ENCODE data around the gene LINC01488. TPM values are rescaled to one million over a fixed set of nuclear protein-coding genes. Genes with fewer than 3 reads are reported as not detected.

Gene LINC01488
- total RNA-seq, 1 donor from 2014 or later, result not detected

DNA sequence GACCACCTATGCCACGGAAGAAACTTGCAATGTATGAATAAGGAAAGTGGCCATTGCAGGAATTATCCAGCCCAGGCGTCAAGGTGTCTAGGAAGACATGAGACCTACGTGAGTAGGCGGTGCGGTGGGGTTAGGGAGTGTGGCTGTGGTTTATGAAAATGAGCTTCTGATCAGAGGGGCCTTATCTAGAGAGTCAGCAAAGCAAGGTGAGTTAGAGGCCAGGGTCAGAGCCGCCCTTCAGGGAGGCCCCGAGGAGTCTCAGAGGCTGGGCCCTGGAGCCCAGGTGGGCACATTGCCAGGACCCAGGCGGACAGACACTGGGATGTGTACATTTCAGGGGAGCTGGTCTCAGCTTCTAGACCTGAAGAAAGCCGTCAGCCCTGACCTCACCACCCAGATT, 13.8 kb upstream of the LINC01488 start:
- Histone ChIP-seq H3K27me3 (no peaks in the 10 kb centered on the region), H3K4me1 (peaks cover 4 to 13% of the 10 kb centered on the region in 2 donors), H3K36me3 (no peaks in the 10 kb centered on the region), H3K4me3 (no peak overlapping the region), H3K9me3 (no peaks in the 10 kb centered on the region), H3K27ac (no peak overlapping the region)
- intact Hi-C loops (cut with DNase I), result no loop called here
- DNase-seq (ENCODE audit: low spot score in 2 of 2), result no peak
- TF ChIP-seq, protein P1, sequence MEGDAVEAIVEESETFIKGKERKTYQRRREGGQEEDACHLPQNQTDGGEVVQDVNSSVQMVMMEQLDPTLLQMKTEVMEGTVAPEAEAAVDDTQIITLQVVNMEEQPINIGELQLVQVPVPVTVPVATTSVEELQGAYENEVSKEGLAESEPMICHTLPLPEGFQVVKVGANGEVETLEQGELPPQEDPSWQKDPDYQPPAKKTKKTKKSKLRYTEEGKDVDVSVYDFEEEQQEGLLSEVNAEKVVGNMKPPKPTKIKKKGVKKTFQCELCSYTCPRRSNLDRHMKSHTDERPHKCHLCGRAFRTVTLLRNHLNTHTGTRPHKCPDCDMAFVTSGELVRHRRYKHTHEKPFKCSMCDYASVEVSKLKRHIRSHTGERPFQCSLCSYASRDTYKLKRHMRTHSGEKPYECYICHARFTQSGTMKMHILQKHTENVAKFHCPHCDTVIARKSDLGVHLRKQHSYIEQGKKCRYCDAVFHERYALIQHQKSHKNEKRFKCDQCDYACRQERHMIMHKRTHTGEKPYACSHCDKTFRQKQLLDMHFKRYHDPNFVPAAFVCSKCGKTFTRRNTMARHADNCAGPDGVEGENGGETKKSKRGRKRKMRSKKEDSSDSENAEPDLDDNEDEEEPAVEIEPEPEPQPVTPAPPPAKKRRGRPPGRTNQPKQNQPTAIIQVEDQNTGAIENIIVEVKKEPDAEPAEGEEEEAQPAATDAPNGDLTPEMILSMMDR (IDR thresholded peaks at IDR 0.05), result no peak

DNA sequence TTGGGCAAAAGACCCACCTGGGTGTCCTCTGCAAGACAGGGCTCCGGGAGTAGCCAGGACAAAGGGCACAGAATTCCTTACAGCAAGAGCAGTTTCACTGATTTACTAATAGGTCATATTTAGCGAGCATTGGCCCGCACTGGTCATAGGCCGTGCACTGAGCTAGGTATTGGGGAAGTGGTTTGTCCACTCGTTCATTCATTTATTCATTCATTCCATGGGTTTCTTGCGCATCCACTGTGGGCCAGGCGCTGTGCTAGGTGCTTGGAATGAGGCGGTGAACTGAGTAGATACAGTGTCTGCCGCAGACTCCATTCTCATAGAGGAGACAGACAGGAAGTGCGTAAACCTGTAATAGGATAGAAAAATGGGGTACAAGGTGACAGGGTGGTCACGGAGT, 13.2 kb upstream of the LINC01488 start:
- intact Hi-C loops (cut with DNase I), result no loop called here
- no peak for DNase-seq (ENCODE audit: low spot score in 2 of 2)
- H3K9me3 ChIP-seq, result no peaks in the 10 kb centered on the region

DNA sequence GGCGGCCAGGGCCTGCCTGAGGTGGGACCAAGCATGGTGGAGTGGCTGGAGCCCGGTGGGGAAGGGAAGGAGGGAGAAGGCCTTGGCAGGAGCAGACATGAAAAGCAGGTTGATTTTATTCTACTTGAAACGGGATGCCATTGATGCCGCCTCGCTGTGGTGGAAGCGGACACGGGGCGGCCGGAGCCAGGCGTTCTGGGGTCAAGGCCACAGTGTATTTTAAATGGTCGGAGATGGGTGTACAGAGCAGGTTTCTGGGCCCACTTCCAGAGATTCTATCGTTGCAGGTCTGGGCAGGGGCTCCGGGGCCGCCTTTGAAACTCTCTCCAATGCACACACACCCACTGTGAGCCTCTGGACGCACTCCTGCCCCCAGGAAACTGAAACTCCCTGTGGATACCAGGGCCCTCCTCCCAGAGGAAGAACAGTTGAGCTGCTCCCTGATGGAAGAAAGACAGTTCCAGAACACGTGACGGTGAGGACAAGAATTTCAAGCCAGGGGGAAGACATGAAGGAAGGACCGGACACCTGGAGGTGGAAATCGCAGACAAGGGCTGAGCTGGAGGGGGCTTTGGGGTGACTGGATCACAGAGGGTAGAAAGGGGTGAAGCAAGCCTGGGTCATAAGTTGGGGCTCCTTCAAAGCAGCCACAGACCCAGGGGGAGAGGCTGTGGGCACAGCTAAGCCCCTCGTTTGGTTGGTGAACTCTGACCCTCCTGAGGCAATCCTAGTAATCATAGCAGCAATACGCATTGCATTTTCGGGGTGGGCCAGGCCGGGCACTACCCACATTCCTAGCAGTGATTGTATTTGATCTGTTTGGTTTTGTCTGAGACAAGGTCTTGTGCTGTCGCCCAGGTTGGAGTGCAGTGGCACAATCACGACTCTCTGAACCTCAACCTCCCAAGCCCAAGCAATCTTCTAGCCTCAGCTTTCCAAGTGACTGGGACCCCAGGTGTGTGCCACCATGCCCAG, 12.3 kb upstream of the LINC01488 start:
- no peaks in the 10 kb centered on the region for H3K4me1 ChIP-seq
- no peak overlapping the region for H3K4me3 ChIP-seq
- H3K9me3 ChIP-seq, result no peaks in the 10 kb centered on the region
- TF ChIP-seq, protein P1 (IDR thresholded peaks at IDR 0.05), result no peak
- no peak overlapping the region for H3K27ac ChIP-seq
- DNase-seq (ENCODE audit: low spot score in 2 of 2), result no peak
- no peaks in the 10 kb centered on the region for H3K27me3 ChIP-seq
- intact Hi-C loops (cut with DNase I), result no loop called here
- no peaks in the 10 kb centered on the region for H3K36me3 ChIP-seq

More for the DNA sequence above, 13.2 kb upstream of the LINC01488 start:
- no peaks in the 10 kb centered on the region for H3K27me3 ChIP-seq
- no peaks in the 10 kb centered on the region for H3K36me3 ChIP-seq
- no peak overlapping the region for H3K4me3 ChIP-seq
- TF ChIP-seq, protein P1 (IDR thresholded peaks at IDR 0.05), result no peak
- H3K27ac ChIP-seq, result no peak overlapping the region
- H3K4me1 ChIP-seq, result peaks cover 4 to 9% of the 10 kb centered on the region in 2 donors

DNA sequence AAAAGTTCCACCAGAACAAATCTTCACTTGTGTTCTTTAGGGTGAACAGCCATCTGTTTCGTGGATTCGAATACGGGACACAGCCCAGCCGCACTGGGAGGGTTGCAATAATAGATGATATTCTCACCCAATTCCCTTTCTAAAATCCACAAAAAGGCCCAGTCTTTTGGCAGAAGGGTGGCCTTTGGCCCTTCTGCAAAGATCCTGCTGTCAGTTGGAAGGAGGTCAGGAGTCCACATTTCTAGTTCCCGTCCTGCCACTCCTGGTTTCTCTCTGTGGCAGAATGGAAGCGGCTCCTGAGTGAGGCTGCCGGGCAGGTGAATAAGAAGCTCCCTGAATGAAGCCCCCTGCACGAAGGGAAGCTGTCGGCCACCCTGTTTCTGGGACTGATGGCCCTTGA, 11.2 kb upstream of the LINC01488 start:
- H3K9me3 ChIP-seq, result no peaks in the 10 kb centered on the region
- intact Hi-C loops (cut with DNase I), result no loop called here
- DNase-seq (ENCODE audit: low spot score in 2 of 2), result no peak
- H3K4me1 ChIP-seq, result no peaks in the 10 kb centered on the region
- H3K36me3 ChIP-seq, result no peaks in the 10 kb centered on the region
- H3K27ac ChIP-seq, result no peak overlapping the region
- TF ChIP-seq, protein P1 (IDR thresholded peaks at IDR 0.05), result no peak
- H3K4me3 ChIP-seq, result no peak overlapping the region
- H3K27me3 ChIP-seq, result no peaks in the 10 kb centered on the region

DNA sequence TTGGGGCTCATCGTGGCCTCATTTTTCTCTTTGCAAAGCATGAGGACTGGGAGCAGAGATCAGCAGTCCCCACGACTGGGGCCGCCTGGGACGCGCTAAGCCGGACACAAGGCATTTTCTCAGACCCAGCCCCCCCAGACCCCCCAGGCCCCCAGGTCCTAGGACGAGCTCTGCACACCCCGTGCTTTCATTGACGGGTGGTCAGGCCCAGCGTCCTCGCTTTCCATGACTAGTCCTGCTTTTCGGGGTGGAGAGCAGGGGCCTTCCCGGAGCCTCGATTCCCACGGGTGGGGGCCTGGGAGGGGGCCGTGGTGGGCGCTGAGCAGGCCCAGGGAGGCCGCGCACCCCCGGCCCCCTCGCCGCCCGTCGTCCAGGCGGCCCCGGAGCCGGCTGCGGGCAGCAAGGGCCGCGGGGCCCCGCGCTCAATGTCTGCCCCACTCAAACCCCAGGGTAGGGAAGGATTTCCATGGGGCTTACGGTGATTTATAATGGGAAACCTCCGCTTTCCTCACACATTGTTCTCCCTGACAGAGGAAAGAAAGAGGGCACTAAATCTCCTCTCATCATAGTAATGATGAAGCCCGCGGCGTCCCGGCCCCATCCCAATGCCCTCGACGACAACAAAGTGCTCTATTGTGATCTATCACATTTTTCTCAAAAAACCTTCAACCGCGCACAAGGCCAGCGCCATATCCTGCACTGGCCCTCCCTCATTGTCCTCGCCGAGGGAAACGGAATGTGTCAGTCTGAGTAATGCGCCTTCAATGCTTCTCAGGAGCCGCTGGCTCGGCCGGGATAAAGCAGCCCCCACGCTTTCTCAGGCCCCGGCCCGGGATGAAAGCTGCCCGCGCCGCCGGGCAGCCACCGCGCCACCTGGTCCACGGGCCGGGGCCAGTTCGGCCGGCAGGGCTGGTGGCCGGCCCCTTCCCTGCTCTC, 10.4 kb upstream of the LINC01488 start:
- no peak for DNase-seq (ENCODE audit: low spot score in 2 of 2)
- intact Hi-C loops (cut with DNase I), result no loop called here
- no peak overlapping the region for H3K27ac ChIP-seq
- H3K4me3 ChIP-seq, result no peak overlapping the region
- TF ChIP-seq, protein P1 (IDR thresholded peaks at IDR 0.05), result no peak
- H3K9me3 ChIP-seq, result no peaks in the 10 kb centered on the region
- no peaks in the 10 kb centered on the region for H3K27me3 ChIP-seq
- H3K36me3 ChIP-seq, result no peaks in the 10 kb centered on the region
- no peaks in the 10 kb centered on the region for H3K4me1 ChIP-seq

Measured in ascending aorta (tissue), 2 donors.